LHCN-M2 (cell line): Measurements from ENCODE around the gene SPEM3. TPM values are rescaled to one million over a fixed set of nuclear protein-coding genes. Genes with fewer than 3 reads are reported as not detected.
A peak's percentile ranks its signal among the peaks of the same experiment; 100 is the strongest.
"Not testable (repeated sequence)": the region's sequence is repeated elsewhere in the genome, so short reads cannot be mapped to it uniquely, and the experiment has no call there.

ENCODE experiments used
- DNase-seq: peaks from one replicate; pipeline ENCODE4 v3.0.0-alpha.2; 2012; ENCODE audit warnings: low read depth
- total RNA-seq: library from RNA; depleted of rRNA; stranded (reverse); fragments of >200 nt; gene quantifications from 2 replicates; pipeline ENCODE4 v1.2.3, GENCODE V29; 2014; rRNA removed

Gene SPEM3
- total RNA-seq, 1 experiment from 2014 or later: not detected

- no peak for DNase-seq
Observed at GRCh38 chr17:7471729-7472128, 43.1 kb downstream of the SPEM3 start.

GRCh38 chr17:7474767-7475166, 46.1 kb downstream of the SPEM3 start:
- DNase-seq: not testable (repeated sequence)

GRCh38 chr17:7475764-7476422, 47.2 kb downstream of the SPEM3 start:
- DNase-seq: no peak

- DNase-seq: peak; percentile 40
Observed at GRCh38 chr17:7476494-7476893, 47.8 kb downstream of the SPEM3 start.

- DNase-seq: no peak
Observed at GRCh38 chr17:7476951-7477350, 48.3 kb downstream of the SPEM3 start.

- peak; percentile 76 for DNase-seq
Observed at GRCh38 chr17:7477392-7478275, 49.0 kb downstream of the SPEM3 start.

- peak; percentile 46 for DNase-seq
Observed at GRCh38 chr17:7478276-7479212, 49.9 kb downstream of the SPEM3 start.

- peak; percentile 28 for DNase-seq
Observed at GRCh38 chr17:7479213-7480088, 50.8 kb downstream of the SPEM3 start, which contains the start of gene ZBTB4. Gene ZBTB4 (minus strand): TSS chr17:7479631. CDS start chr17:7466801, 12,830 bp downstream.

GRCh38 chr17:7480089-7480384, 51.4 kb downstream of the SPEM3 start:
- peak; percentile 47 for DNase-seq

- DNase-seq: not testable (repeated sequence)
Observed at GRCh38 chr17:7481275-7481674, 52.6 kb downstream of the SPEM3 start, which contains the start of gene SLC35G6. Gene SLC35G6 (plus strand): TSS chr17:7481446. CDS start chr17:7481517, 71 bp downstream.

- DNase-seq: not testable (repeated sequence)
Observed at GRCh38 chr17:7481842-7482741, 53.4 kb downstream of the SPEM3 start.

Other genes starting within 250 kb of the SPEM3 start
- 0.29 and 1.4 TPM in 2 replicates for gene ASGR1, start 249.5 kb upstream of the SPEM3 start, total RNA-seq
- 16.6 and 17.3 TPM in 2 replicates for gene DLG4, start 209.0 kb upstream of the SPEM3 start, total RNA-seq
- 485 and 564 TPM in 2 replicates for gene ACADVL, start 208.9 kb upstream of the SPEM3 start, total RNA-seq
- gene DVL2, start 194.3 kb upstream of the SPEM3 start, total RNA-seq: 64.8 and 71.4 TPM in 2 replicates
- gene PHF23, start 189.4 kb upstream of the SPEM3 start, total RNA-seq: 54.7 and 56.4 TPM in 2 replicates
- 161 and 171 TPM in 2 replicates for gene GABARAP, start 186.4 kb upstream of the SPEM3 start, total RNA-seq
- gene CTDNEP1, start 177.1 kb upstream of the SPEM3 start, total RNA-seq: 59.1 and 65.5 TPM in 2 replicates
- 52.6 and 58.2 TPM in 2 replicates for gene ELP5, start 176.6 kb upstream of the SPEM3 start, total RNA-seq
- gene CLDN7, start 166.4 kb upstream of the SPEM3 start, total RNA-seq: not detected in 2 replicates
- gene SLC2A4, start 147.1 kb upstream of the SPEM3 start, total RNA-seq: 0.11 TPM in 1 of 2 replicates, not detected in the other
- not detected in 2 replicates for gene YBX2, start 134.2 kb upstream of the SPEM3 start, total RNA-seq
- gene EIF5A, start 121.2 kb upstream of the SPEM3 start, total RNA-seq: 968 and 1,043 TPM in 2 replicates
- 98.7 and 119 TPM in 2 replicates for gene GPS2, start 113.5 kb upstream of the SPEM3 start, total RNA-seq
- 15.1 and 15.7 TPM in 2 replicates for gene NEURL4, start 99.5 kb upstream of the SPEM3 start, total RNA-seq
- gene ACAP1, start 92.3 kb upstream of the SPEM3 start, total RNA-seq: 1.5 TPM in 1 of 2 replicates, not detected in the other
- 8.3 and 9.0 TPM in 2 replicates for gene KCTD11, start 76.7 kb upstream of the SPEM3 start, total RNA-seq
- gene TMEM95, start 73.7 kb upstream of the SPEM3 start, total RNA-seq: not detected in 2 replicates
- gene TNK1, start 47.8 kb upstream of the SPEM3 start, total RNA-seq: 0.06 TPM in 1 of 2 replicates, not detected in the other
- 38.1 and 54.4 TPM in 2 replicates for gene PLSCR3, start 34.3 kb upstream of the SPEM3 start, total RNA-seq
- 65.1 and 88.9 TPM in 2 replicates for gene TMEM256, start 24.8 kb upstream of the SPEM3 start, total RNA-seq
- gene NLGN2, start 21.0 kb upstream of the SPEM3 start, total RNA-seq: 7.6 and 8.3 TPM in 2 replicates
- not detected in 2 replicates for gene SPEM1, start 8.5 kb upstream of the SPEM3 start, total RNA-seq
- not detected in 2 replicates for gene SPEM2, start 3.2 kb upstream of the SPEM3 start, total RNA-seq
- gene TMEM102, start 6.6 kb downstream of the SPEM3 start, total RNA-seq: 0.75 and 0.90 TPM in 2 replicates
- 23.4 and 23.8 TPM in 2 replicates for gene FGF11, start 10.7 kb downstream of the SPEM3 start, total RNA-seq
- gene CHRNB1, start 16.2 kb downstream of the SPEM3 start, total RNA-seq: 51.9 and 60.3 TPM in 2 replicates
- gene ZBTB4, start 50.8 kb downstream of the SPEM3 start, total RNA-seq: 25.3 and 27.8 TPM in 2 replicates
- gene SLC35G6, start 52.6 kb downstream of the SPEM3 start, total RNA-seq: not detected in 2 replicates
- 63.7 and 81.4 TPM in 2 replicates for gene POLR2A, start 55.5 kb downstream of the SPEM3 start, total RNA-seq
- 14.8 and 20.7 TPM in 2 replicates for gene TNFSF12, start 120.2 kb downstream of the SPEM3 start, total RNA-seq
- not detected in 2 replicates for gene TNFSF13, start 129.9 kb downstream of the SPEM3 start, total RNA-seq
- 108 and 131 TPM in 2 replicates for gene SENP3, start 133.1 kb downstream of the SPEM3 start, total RNA-seq
- gene CD68, start 150.8 kb downstream of the SPEM3 start, total RNA-seq: 48.2 and 56.4 TPM in 2 replicates
- gene MPDU1, start 155.0 kb downstream of the SPEM3 start, total RNA-seq: 371 and 379 TPM in 2 replicates
- gene SOX15, start 161.2 kb downstream of the SPEM3 start, total RNA-seq: 0.96 and 2.0 TPM in 2 replicates
- 49.4 and 51.8 TPM in 2 replicates for gene FXR2, start 186.0 kb downstream of the SPEM3 start, total RNA-seq
- 37.8 and 48.0 TPM in 2 replicates for gene SAT2, start 199.0 kb downstream of the SPEM3 start, total RNA-seq
- 0.23 TPM in 1 of 2 replicates, not detected in the other for gene SHBG, start 201.3 kb downstream of the SPEM3 start, total RNA-seq
- not detected in 2 replicates for gene ATP1B2, start 222.1 kb downstream of the SPEM3 start, total RNA-seq